Measurements from ENCODE around the gene TOP2A. TPM values are rescaled to one million over a fixed set of nuclear protein-coding genes. Genes with fewer than 3 reads are reported as not detected.

The TOP2A gene
- total RNA-seq, 1 donor from 2014 or later: 3.3 TPM

GRCh38 chr17:40430272-40431230 lies 12.9 kb upstream of the TOP2A start:
- H3K27ac ChIP-seq: no peak overlapping the region
- ATAC-seq (no peak), DNase-seq (peak; percentile 31)
- no peaks in the 10 kb centered on the region for H3K27me3 ChIP-seq
- no peaks in the 10 kb centered on the region for H3K36me3 ChIP-seq
- no peak overlapping the region for H3K4me3 ChIP-seq
- no peaks in the 10 kb centered on the region for H3K9me3 ChIP-seq
- intact Hi-C loops (cut with DNase I): no loop called here
- no peak for TF ChIP-seq CTCF (IDR thresholded peaks at IDR 0.05)
- H3K4me1 ChIP-seq: no peaks in the 10 kb centered on the region

DNA sequence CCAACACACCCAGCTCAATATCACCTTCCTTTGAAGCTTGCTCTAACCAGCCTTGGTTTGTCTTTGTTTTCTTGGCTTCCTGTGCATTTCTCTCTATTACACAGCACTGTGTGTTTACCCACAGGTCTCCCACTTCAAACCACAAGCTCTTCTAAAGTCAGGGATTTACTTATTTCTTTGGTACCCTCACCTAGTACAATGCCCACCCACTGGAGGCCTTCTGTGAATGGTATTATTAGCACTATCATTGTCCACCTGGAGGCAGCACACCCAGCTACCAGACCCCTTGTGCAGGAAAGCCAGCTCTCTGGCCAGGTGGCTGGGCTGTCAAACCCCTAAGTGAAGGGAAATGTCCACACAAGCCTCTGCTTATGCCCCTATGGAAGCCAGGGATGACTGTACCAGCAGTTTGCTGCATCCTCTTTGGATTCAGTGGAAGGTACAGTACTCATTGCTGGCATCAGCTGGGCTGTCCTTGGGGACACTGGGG lies 9.4 kb upstream of the TOP2A start:
- no peak overlapping the region for H3K27ac ChIP-seq
- intact Hi-C loops (cut with DNase I): no loop called here
- no peak overlapping the region for H3K4me3 ChIP-seq
- no peaks in the 10 kb centered on the region for H3K9me3 ChIP-seq
- ATAC-seq (no peak), DNase-seq (peak; percentile 25)
- no peaks in the 10 kb centered on the region for H3K4me1 ChIP-seq
- TF ChIP-seq CTCF (IDR thresholded peaks at IDR 0.05): no peak
- H3K36me3 ChIP-seq: no peaks in the 10 kb centered on the region
- no peaks in the 10 kb centered on the region for H3K27me3 ChIP-seq

- ATAC-seq: no peak
- no peaks in the 10 kb centered on the region for H3K36me3 ChIP-seq
- peak; percentile 40 for DNase-seq
- no peaks in the 10 kb centered on the region for H3K4me1 ChIP-seq
- no peak overlapping the region for H3K27ac ChIP-seq
- no peaks in the 10 kb centered on the region for H3K27me3 ChIP-seq
- H3K9me3 ChIP-seq: no peaks in the 10 kb centered on the region
- no peak for TF ChIP-seq CTCF (IDR thresholded peaks at IDR 0.05)
- no peak overlapping the region for H3K4me3 ChIP-seq
- intact Hi-C loops (cut with DNase I): no loop called here
Measured at GRCh38 chr17:40425741-40426140, 8.0 kb upstream of the TOP2A start.

- DNase-seq (peak; percentile 31), ATAC-seq (no peak)
- no peak for TF ChIP-seq CTCF (IDR thresholded peaks at IDR 0.05)
- Histone ChIP-seq H3K9me3 (no peaks in the 10 kb centered on the region), H3K4me3 (no peak overlapping the region), H3K4me1 (peaks cover 14% of the 10 kb centered on the region), H3K27me3 (no peaks in the 10 kb centered on the region), H3K27ac (no peak overlapping the region), H3K36me3 (no peaks in the 10 kb centered on the region)
- intact Hi-C loops (cut with DNase I): no loop called here
Measured at GRCh38 chr17:40422990-40423633, 5.4 kb upstream of the TOP2A start.

DNA sequence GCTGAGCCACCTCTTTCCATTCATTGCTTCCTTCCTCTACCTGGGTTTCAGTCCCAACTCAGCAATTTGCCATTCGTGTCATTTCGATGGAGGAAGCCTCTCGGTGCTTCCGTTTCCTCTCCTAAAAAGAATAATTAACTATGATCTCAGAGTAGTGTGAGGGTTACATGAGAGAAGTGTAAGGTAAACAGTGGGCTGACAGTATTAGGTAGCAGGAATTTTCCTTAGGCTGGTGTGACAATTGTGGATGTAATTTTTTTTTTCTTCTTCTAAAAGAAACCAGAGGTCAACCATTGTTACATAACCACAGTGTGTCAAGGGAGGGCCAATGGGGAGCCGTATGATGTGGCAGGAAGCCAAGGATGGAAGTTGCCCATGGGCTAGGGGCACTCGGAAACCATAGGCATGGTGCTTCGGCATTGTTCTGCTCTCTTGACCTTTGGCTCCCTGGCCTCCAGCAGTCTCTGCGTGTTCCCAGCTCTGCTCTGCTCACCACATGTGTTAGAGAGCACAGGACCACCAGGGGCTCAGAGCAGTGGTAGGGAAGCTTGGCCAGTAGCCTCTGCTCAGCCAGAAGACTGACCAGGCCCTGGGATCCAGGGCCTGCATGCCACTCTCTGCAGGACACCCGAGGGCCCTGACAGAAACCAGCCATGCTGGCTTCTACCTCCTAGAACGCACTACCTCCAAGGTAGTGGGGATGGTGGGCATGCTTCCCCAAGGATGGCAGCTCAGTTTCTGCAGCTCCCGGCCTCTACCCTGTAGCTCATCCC lies 2.0 kb upstream of the TOP2A start:
- Histone ChIP-seq H3K4me1 (peaks cover 21% of the 10 kb centered on the region), H3K4me3 (no peak overlapping the region), H3K27me3 (no peaks in the 10 kb centered on the region), H3K27ac (peak overlapping the region; percentile 4), H3K36me3 (no peaks in the 10 kb centered on the region), H3K9me3 (no peaks in the 10 kb centered on the region)
- DNase-seq (no peak), ATAC-seq (no peak)
- TF ChIP-seq CTCF (IDR thresholded peaks at IDR 0.05): no peak
- intact Hi-C loops (cut with DNase I): no loop called here
